GM12892 (cell line): ENCODE results near the gene DAB1.

ENCODE experiments used
- POLR2A ChIP-seq: IDR thresholded peaks from 2 replicates; pipeline ENCODE4 v1.6.1; 2011; ENCODE audit warnings: low read depth, low read length, control low read depth
- POLR2AphosphoS5 ChIP-seq: IDR thresholded peaks from 2 replicates; pipeline ENCODE4 v1.6.1; 2011; ENCODE audit warnings: low read depth, low read length, control low read depth
- TAF1 ChIP-seq: IDR thresholded peaks from 2 replicates; pipeline ENCODE4 v1.6.1; 2011; ENCODE audit warnings: low read depth, mild to moderate bottlenecking, control low read depth, low read length, borderline replicate concordance

DNA sequence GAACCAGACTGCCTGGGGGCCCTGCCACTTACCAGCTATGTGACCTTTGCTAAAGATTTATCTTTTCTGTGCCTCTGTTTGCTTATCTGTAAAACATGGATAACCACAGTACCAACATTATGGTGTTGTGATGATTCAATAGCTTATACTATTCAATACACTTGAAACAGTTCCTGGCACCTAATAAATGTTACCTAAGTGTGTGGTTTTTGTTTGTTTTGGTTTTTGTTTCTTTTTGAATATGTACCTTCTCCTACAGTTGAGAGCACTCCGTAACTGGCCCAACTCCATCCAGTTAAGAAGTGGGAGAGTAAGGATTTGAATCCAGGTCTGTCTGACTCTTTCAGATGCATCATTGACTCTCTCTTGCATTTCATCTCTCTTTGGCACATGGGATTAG is 332.2 kb downstream of the DAB1 start:
- no peak for TF ChIP-seq POLR2A
- TF ChIP-seq POLR2AphosphoS5: no peak
- no peak for TF ChIP-seq TAF1
